Right cardiac atrium (tissue), 5 donors: ENCODE results near the gene TAS1R2. TPM values are rescaled to one million over a fixed set of nuclear protein-coding genes. Genes with fewer than 3 reads are reported as not detected.

Source experiments
- ATAC-seq, 2 donors: fragments of 200-7000 bp; cut with Tn5 transposase; one replicate each; pipeline versions ENCODE4 v1.8.0 to v1.9.1; 2020; ENCODE audit warnings: moderate library complexity in 2 of 2, mild to moderate bottlenecking in 1 of 2
- DNase-seq, 3 donors: peaks; one replicate each; pipeline ENCODE4 v3.0.0-alpha.2; 2020
- H3K27ac ChIP-seq: one replicate; pipeline ENCODE4 v1.5.1; 2013; ENCODE audit warnings: mild to moderate bottlenecking, low read length, control low read depth, moderate library complexity
- H3K27me3 ChIP-seq: one replicate; pipeline ENCODE4 v1.6.1; 2013; ENCODE audit not compliant: control insufficient read depth, insufficient read depth
- H3K4me1 ChIP-seq: one replicate; pipeline ENCODE4 v1.6.1; 2013; ENCODE audit warnings: low read length; ENCODE audit not compliant: control insufficient read depth, insufficient read depth
- H3K4me3 ChIP-seq: one replicate; pipeline ENCODE4 v1.5.1; 2013; ENCODE audit warnings: low read length, control low read depth
- H3K9me3 ChIP-seq: one replicate; pipeline ENCODE4 v1.6.1; 2013; ENCODE audit warnings: low read length; ENCODE audit not compliant: control insufficient read depth
- WGBS: extraction: QIAGEN DNeasy Blood & Tissue Kit; methylation state at CpG from one replicate; pipeline ENCODE4 v1.1.7; 2013; 5-methylcytosine and 5-hydroxymethylcytosine counted together
- intact Hi-C, 4 donors: fragments of 100-400 bp; cut with DNase I; formaldehyde crosslinking; loops; one replicate each; pipeline versions ENCODE4 v1.11.0 to v1.14.0; 2022 to 2023
- long read RNA-seq, 4 donors: library from polyadenylated mRNA; unstranded; transcript quantifications; one replicate each; pipeline ENCODE4 v2.0.0, GENCODE V29; 2020 to 2021
- polyA plus RNA-seq: library from polyadenylated mRNA; stranded (reverse); fragments of 200-250 nt; gene quantifications from one replicate; pipeline ENCODE4 v1.2.3, GENCODE V29; 2013
- total RNA-seq, 4 donors: library from RNA; stranded (reverse); fragmentation: NEBNext Ultra II Directional; extraction: Animal tissue kit (Norgen Biotek cat#: 25700); gene quantifications; one replicate each; pipeline ENCODE4 v1.2.1, GENCODE V29; 2021
- donor health status: healthy with polysubstance abuse.
- donor health status: DM: no; HTN: yes; CAD: no.
- donor health status: DM: no; HTN: no; CAD: no.
- donor health status: DM: no; HTN: yes; CAD: no; lungs with severe emphysema.
- donor health status: DM: yes; HTN: yes; CAD: no.

TAS1R2 gene
- not detected for total RNA-seq
- polyA plus RNA-seq: not detected
- long read RNA-seq, donor 1: 0 reads
- long read RNA-seq, donor 2: 0 reads
- long read RNA-seq, donor 3: 0 reads
- long read RNA-seq, donor 4: 0 reads

GRCh38 chr1:18859560-18859959, at the start of gene TAS1R2:
TSS of gene TAS1R2 (minus strand) at chr1:18859660. CDS start at chr1:18859660, 0 bp downstream.
- 64% methylated on average over 4 of the region's 4 CpGs for WGBS
- H3K9me3 ChIP-seq: no peaks in the 10 kb centered on the region
- no peak for DNase-seq
- intact Hi-C loops: no loop called here
- no peak within 1 kb of the TSS for H3K4me3 ChIP-seq
- H3K27me3 ChIP-seq: no peaks in the 10 kb centered on the region
- no peak within 1 kb of the TSS for H3K27ac ChIP-seq
- ATAC-seq: no peak
- H3K4me1 ChIP-seq: no peaks in the 10 kb centered on the region

DNA sequence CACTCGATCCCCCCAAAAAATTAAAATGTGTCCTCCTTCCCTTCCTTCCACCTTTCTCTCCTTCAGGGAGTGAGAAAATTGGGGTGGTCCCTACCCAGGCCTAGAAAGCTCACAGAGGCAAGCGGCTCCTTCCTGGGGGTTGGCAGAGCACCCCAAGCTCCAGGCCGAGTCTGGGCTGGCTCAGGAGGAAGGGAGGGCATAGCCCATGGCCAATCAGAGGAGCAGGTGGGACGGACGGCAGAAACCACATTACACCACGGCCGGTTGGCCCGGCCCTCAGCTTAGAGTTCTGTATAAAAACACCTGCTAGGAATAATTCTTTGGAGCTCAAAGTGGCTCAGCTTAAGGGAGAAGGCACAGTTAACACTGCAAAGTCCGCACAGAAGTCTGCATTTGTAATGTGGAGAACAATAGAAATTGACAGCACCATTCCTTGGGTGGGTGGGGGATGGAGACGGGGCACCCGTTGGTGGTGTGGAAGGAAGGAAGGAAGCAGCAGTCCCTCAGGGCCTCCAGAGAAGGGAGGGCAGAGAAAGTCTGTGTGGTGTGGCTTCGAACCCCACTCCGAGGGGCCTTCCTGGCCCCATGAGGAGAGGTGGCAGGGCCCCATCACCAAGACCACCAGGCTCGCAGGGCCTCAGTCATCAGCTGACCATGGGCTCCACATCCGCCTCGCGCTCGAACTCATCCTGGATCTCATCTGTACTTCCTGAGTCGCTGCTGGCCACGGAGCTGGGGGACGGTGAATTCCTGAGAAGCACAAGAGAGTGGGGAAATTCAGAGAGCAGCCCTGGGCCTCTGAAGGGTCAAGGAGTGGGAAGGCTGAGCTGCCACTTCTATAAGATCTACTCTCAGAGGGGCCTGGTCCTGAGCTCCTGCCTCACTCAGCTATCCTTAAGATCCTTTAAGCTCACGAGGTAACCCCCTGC, 48.7 kb upstream of the TAS1R2 start:
- Histone ChIP-seq H3K4me1 (peaks cover 2% of the 10 kb centered on the region), H3K9me3 (no peaks in the 10 kb centered on the region), H3K27me3 (no peaks in the 10 kb centered on the region), H3K27ac (peak overlapping the region; percentile 76), H3K4me3 (no peak overlapping the region)
- peak; percentile 60 to 63 for ATAC-seq
- WGBS: 48% methylated on average over 22 of the region's 22 CpGs
- DNase-seq: peak; percentile 52 to 75 (median 72)
- intact Hi-C loops: loop anchor here (2.0 to 5.0 kb wide), 4 partner anchors 49 to 189 kb away; partner anchors contain the start of gene IFFO2 (in 2 of the 4)

- intact Hi-C loops: loop anchor here (2.0 to 5.0 kb wide), 4 partner anchors 50 to 190 kb away; partner anchors contain the start of gene IFFO2 (in 2 of the 4)
- 27% methylated on average over 16 of the region's 16 CpGs for WGBS
- Histone ChIP-seq H3K4me3 (no peak overlapping the region), H3K9me3 (no peaks in the 10 kb centered on the region), H3K27ac (peak overlapping the region; percentile 76), H3K4me1 (peaks cover 2% of the 10 kb centered on the region), H3K27me3 (no peaks in the 10 kb centered on the region)
- ATAC-seq (peak; percentile 20 to 63), DNase-seq (peak; percentile 71 to 83 (median 82))
Measured at GRCh38 chr1:18907021-18907916, 47.8 kb upstream of the TAS1R2 start.

- ATAC-seq (no peak), DNase-seq (no peak)
- Histone ChIP-seq H3K4me3 (peak overlapping the region; percentile 63), H3K9me3 (no peaks in the 10 kb centered on the region), H3K27ac (peak overlapping the region; percentile 76), H3K27me3 (no peaks in the 10 kb centered on the region), H3K4me1 (peaks cover 6% of the 10 kb centered on the region)
- 45% methylated on average over 8 of the region's 8 CpGs for WGBS
- intact Hi-C loops: no loop called here
Measured at GRCh38 chr1:18903291-18903756, 43.9 kb upstream of the TAS1R2 start.

DNA sequence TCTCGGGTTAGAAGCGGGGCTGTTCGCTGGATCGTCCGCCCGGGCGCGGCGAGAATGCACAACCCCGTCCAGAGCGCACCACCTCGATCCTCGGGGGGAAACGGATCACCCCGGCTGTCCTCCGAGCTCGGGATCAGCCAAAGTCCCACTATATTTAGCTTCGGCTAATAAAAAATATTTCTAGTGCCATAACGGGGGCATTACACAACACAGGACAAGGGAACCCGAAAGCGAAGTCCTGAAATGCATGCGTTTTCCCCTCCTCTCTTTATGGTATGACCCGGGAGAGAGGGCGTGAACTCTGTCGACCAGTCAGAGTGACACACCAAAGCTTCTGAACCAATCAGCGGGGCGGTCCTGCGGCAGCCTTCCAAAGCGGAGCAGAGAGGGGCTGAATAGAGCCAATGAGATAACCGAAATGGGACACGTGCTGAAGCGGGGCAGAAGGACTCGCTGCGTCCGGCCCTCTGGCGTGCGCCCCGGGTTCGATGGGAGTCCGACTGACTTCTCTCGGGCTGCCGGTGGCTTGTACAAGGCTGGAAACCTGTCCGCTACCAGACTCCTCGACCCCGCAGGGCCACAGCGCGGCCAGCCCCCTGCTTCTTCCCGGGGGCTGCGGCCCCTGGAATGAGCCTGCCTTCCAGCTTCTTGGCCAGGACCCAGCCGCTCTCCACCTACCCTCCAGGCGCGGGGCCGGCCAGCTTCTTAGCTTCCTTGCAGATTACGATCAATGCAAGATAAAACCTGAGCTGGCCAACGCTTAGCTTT, 43.2 kb upstream of the TAS1R2 start, which contains the start of gene ALDH4A1:
TSS of gene ALDH4A1 (minus strand) at position 33 of the 768 bp plus-strand sequence. CDS start at position 1, 32 bp downstream.
- Histone ChIP-seq H3K4me1 (peaks cover 4% of the 10 kb centered on the region), H3K27ac (peak within 1 kb of the TSS; percentile 87), H3K4me3 (peak within 1 kb of the TSS; percentile 63), H3K9me3 (no peaks in the 10 kb centered on the region), H3K27me3 (no peaks in the 10 kb centered on the region)
- intact Hi-C loops: no loop called here
- ATAC-seq (peak; percentile 95 to 97), DNase-seq (peak; percentile 99)
- under 1% methylated on average over 55 of the region's 55 CpGs for WGBS

DNA sequence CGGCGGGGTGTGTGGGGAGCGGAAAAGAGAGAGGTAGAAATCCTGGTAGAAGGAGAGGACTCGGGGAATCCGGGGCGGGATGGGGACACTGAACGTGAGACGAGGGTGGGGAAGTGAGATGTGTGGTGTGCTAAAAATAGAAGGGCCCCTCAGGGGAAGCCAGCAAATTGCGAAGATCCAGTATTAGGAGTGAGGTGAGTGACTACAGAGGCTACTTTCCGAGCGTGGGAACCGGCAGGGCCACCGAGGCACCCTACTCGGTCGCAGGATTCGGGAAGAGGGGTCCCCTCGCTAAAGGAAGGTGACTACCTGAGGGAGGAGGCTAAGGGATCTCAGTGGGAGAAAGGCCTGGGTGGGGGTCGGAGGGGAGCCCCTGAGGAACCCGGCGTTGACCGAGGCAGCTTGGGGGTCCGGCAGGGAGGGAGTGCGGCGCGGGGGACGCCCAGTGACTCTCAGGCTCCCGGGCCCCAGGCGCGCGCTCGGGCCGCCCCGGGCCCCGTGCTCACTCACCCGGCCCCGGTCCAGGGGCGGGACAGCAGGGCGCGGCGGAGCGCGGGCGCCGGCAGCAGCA, 42.6 kb upstream of the TAS1R2 start:
- peak overlapping the region; percentile 63 for H3K4me3 ChIP-seq
- no peak for DNase-seq
- H3K9me3 ChIP-seq: no peaks in the 10 kb centered on the region
- WGBS: under 1% methylated on average over 44 of the region's 44 CpGs
- H3K27me3 ChIP-seq: no peaks in the 10 kb centered on the region
- intact Hi-C loops: no loop called here
- peak; percentile 0 to 1 for ATAC-seq
- H3K27ac ChIP-seq: peak overlapping the region; percentile 87
- peaks cover 4% of the 10 kb centered on the region for H3K4me1 ChIP-seq

GRCh38 chr1:18901147-18901951, 41.9 kb upstream of the TAS1R2 start:
- WGBS: 49% methylated on average over 9 of the region's 9 CpGs
- Histone ChIP-seq H3K27ac (no peak overlapping the region), H3K4me1 (peaks cover 4% of the 10 kb centered on the region), H3K9me3 (no peaks in the 10 kb centered on the region), H3K4me3 (peak overlapping the region; percentile 63), H3K27me3 (no peaks in the 10 kb centered on the region)
- ATAC-seq (no peak), DNase-seq (peak in 1 of 3 donors; percentile 7)
- intact Hi-C loops: no loop called here

DNA sequence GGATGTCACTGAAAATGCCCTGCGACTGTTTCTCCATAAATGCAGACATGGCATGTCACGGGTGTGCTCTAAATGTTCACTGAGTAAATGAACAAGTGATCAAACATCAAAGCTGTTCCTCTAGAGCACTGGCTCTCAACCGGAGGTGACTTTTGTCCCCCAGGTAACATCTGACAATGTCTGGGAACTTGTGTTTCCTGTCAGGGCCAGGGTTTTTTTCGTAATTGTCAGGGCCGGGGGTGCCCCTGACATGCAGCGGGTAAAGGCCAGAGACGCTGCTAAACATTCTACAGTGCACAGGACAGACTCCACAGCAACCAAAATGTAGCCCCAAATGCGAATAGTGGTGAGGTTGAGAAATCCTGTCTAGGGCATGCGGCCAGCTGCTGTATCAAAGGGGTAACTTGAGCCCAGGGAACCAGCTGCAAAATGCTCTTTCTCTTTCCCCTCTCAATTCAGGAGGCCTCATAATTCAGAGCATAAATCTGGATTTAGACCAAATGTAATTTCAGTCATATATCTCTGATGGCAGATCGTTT, 40.9 kb upstream of the TAS1R2 start:
- intact Hi-C loops: no loop called here
- Histone ChIP-seq H3K27me3 (no peaks in the 10 kb centered on the region), H3K27ac (no peak overlapping the region), H3K4me3 (no peak overlapping the region), H3K9me3 (no peaks in the 10 kb centered on the region), H3K4me1 (peaks cover 4% of the 10 kb centered on the region)
- DNase-seq (no peak), ATAC-seq (no peak)
- 80% methylated on average over 10 of the region's 10 CpGs for WGBS

DNA sequence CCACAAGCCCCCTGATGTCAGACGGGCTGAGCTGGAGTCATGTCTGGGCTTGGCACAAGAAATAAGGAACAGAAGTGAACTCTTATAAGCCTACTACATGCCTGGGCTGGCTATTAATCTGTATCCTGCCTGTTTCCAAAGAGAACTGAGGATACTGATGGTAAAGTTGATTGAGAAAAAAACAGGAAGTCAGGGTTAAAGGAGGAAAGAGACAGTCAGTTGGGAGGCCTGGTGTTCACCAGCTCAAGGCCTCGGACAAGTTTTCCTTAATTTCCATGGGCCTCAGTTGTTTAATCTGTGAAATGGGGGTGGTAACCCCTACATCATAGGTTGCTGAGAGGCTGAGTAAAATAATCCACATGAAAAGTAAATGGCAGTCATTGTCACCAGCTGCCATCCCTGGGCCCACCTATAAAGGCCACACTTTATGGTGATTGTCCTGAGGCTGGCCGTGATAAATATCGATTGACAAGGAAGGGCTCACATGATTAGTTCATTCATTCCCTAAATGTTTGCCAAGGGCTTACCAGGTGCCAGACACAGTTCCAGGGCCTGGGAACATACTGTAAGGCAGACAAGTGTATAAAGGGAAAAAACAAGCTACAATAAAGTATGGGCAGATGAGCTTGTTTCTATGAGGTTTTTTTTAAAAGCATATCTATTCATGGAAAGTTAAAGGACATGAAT, 40.0 kb upstream of the TAS1R2 start:
- H3K4me3 ChIP-seq: no peak overlapping the region
- DNase-seq (no peak), ATAC-seq (no peak)
- intact Hi-C loops: no loop called here
- H3K9me3 ChIP-seq: no peaks in the 10 kb centered on the region
- H3K27me3 ChIP-seq: no peaks in the 10 kb centered on the region
- 78% methylated on average over 4 of the region's 4 CpGs for WGBS
- peaks cover 4% of the 10 kb centered on the region for H3K4me1 ChIP-seq
- H3K27ac ChIP-seq: no peak overlapping the region
